HFFc6 (cell line): ENCODE measurements around the gene RASAL2. TPM values are rescaled to one million over a fixed set of nuclear protein-coding genes. Genes with fewer than 3 reads are reported as not detected.

Experiments used
- DNase-seq: peaks from one replicate; pipeline ENCODE4 v3.0.0-alpha.2; 2018
- H3K27ac Mint-ChIP-seq: 2 replicates; pipeline ENCODE4 v1.8.0; 2020; ENCODE audit warnings: mild to moderate bottlenecking, mixed read lengths
- H3K27me3 Mint-ChIP-seq: 2 replicates; pipeline ENCODE4 v1.8.0; 2021; ENCODE audit warnings: mild to moderate bottlenecking, moderate library complexity, mixed read lengths; ENCODE audit not compliant: insufficient read depth
- H3K36me3 Mint-ChIP-seq: 2 replicates; pipeline ENCODE4 v1.8.0; 2021; ENCODE audit warnings: low read depth, mixed read lengths
- H3K4me1 Mint-ChIP-seq: 2 replicates; pipeline ENCODE4 v1.8.0; 2020; ENCODE audit warnings: low read depth, mixed read lengths
- H3K4me3 Mint-ChIP-seq: 2 replicates; pipeline ENCODE4 v1.8.0; 2020; ENCODE audit warnings: mild to moderate bottlenecking, moderate library complexity, mixed read lengths
- H3K9me3 Mint-ChIP-seq: 2 replicates; pipeline ENCODE4 v1.8.0; 2020; ENCODE audit warnings: mild to moderate bottlenecking, mixed read lengths
- long read RNA-seq: library from polyadenylated mRNA; unstranded; transcript quantifications from one replicate; pipeline ENCODE4 v2.0.0, GENCODE V29; 2019
- total RNA-seq, 6 experiments: library from RNA; stranded (reverse); fragmentation: NEBNext Ultra II Directional; extraction: Animal tissue kit (Norgen Biotek cat#: 25700); gene quantifications; 2 replicates in 1 of 6; 3 replicates in 5 of 6; pipeline ENCODE4 v1.2.3, GENCODE V29; 2021
- TF ChIP-seq, protein P1 (sequence below): fragments of 200-600 bp; sonication (generic); IDR thresholded peaks from 2 replicates; pipeline ENCODE4 v1.5.0; 2021; ENCODE audit warnings: antibody characterized with exemption, mild to moderate bottlenecking

The RASAL2 gene
- total RNA-seq = 10 to 100 TPM; 21.2 to 30.7 (median 24.4) TPM
- long read RNA-seq, partial matches to known transcripts = 11 of 22 reads
- long read RNA-seq, other reads (novel, unspliced or antisense) = 11 of 22 reads

DNA sequence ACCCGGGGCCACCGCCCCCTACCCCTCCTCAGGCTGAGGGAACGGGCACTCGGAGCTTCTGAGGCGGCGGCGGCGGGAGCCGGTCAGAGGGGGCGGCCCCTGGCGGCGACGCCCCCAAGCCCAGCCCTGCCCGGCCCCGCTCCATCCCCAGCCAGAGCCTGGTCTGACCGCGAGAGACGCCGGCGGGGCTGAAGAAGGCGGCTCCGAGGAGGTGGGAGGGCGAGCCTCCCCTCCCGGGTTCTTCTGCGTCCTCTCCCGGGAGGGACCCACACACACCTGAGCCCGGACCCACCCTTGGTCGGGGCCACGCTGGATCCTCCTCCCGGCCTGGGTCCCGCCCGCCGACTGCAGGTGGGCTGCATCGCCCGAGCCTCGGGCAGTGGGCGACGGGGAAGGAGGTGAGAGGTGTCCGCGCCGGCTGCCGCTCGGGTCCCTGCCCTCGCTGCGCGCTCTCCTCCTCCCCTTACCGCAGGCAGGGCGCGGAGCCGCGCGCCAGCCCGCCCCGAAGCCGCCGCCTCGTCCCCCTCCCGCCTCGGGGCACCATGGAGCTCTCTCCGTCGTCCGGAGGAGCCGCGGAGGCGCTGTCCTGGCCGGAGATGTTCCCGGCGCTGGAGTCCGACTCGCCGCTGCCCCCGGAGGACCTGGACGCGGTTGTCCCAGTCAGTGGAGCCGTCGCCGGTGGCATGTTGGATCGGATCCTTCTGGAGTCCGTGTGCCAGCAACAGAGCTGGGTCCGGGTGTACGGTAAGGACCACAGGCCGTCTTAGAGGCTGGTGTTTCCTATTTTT is at the start of gene RASAL2:
RASAL2 (plus strand) TSS at position 154 of the 788 bp plus-strand sequence; CDS start at position 543, 389 bp downstream.
- DNase-seq = peak; percentile 67
- Mint-ChIP-seq H3K4me1 (peaks cover 60% of the 10 kb centered on the region), H3K4me3 (peak within 1 kb of the TSS; percentile 91), H3K36me3 (peaks cover 20% of the 10 kb centered on the region), H3K27me3 (no peaks in the 10 kb centered on the region), H3K27ac (peak within 1 kb of the TSS; percentile 83), H3K9me3 (no peaks in the 10 kb centered on the region)
- TF ChIP-seq, protein P1, sequence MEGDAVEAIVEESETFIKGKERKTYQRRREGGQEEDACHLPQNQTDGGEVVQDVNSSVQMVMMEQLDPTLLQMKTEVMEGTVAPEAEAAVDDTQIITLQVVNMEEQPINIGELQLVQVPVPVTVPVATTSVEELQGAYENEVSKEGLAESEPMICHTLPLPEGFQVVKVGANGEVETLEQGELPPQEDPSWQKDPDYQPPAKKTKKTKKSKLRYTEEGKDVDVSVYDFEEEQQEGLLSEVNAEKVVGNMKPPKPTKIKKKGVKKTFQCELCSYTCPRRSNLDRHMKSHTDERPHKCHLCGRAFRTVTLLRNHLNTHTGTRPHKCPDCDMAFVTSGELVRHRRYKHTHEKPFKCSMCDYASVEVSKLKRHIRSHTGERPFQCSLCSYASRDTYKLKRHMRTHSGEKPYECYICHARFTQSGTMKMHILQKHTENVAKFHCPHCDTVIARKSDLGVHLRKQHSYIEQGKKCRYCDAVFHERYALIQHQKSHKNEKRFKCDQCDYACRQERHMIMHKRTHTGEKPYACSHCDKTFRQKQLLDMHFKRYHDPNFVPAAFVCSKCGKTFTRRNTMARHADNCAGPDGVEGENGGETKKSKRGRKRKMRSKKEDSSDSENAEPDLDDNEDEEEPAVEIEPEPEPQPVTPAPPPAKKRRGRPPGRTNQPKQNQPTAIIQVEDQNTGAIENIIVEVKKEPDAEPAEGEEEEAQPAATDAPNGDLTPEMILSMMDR = peak; percentile 47

DNA sequence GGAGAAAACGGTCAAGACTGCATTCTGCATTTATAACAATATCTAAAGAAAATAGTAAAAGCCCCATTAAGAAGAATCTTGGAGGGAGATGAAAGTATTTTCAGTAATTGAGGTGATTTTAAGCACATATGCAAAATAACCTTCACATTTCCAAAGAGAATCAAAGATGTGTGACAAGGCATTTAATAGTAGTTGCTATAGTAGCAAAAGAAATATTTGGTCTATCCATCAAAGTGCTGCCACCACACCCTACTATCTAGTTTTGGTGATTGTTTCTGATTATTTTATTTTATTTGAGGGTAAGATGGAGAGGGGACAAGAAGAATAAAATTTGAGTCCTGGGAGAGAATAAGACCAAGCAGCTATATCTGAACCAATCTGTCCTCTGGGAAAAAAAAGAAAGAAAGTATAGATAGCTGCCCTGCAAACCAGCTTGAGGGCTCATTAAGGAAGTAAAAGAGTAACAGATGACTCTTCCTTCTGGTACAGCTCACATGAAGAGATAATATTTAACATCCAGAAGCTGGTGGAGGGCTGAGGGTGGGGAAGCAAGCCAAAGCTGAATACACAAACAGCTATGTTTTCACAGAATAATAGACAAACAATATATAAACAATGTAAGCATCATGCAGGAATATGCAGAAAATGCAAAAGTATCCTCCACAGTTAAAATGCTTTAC is 47.2 kb upstream of the RASAL2 start:
- no peaks in the 10 kb centered on the region; the same call in 1 of the 2 replicates for H3K27me3 Mint-ChIP-seq
- TF ChIP-seq, protein P1 = no peak
- H3K27ac Mint-ChIP-seq = peak overlapping the region; percentile 9; the same call in 1 of the 2 replicates
- no peak for DNase-seq
- no peaks in the 10 kb centered on the region for H3K36me3 Mint-ChIP-seq
- no peak overlapping the region for H3K4me3 Mint-ChIP-seq
- H3K4me1 Mint-ChIP-seq = peaks cover 46% of the 10 kb centered on the region
- H3K9me3 Mint-ChIP-seq = no peaks in the 10 kb centered on the region

DNA sequence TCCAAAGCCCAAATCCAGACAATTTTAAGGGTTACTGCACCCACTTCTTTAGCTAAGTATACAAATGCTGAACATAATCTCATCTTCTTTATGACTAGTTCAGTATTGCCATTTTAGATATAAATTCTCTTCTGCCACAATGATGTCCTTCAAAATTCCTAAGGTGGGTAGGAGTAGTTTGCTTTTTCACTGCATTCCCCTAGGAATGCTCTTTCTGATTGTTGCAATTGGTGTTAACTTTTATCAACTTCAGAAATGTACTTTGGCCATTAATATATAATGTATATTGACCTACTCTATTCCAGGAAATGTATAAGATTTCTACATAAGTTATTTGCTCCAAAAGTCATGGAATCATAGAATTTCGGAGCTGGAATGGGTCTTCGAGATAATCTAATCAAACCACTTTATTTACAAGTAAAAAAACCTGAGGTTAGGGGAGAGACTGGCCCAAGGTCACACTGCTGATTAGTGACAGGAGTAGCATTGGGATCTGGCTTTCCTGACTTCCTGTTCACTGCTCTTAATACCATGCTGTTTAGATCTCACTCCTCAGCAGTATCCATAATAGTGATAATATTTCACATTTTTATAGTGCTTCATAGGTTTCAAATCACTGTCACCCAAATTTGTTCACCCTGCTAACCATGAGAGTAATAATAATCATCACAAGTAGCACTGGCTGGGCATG is 46.4 kb upstream of the RASAL2 start:
- H3K27me3 Mint-ChIP-seq = no peaks in the 10 kb centered on the region
- DNase-seq = no peak
- no peaks in the 10 kb centered on the region for H3K9me3 Mint-ChIP-seq
- H3K36me3 Mint-ChIP-seq = no peaks in the 10 kb centered on the region
- no peak overlapping the region for H3K4me3 Mint-ChIP-seq
- no peak overlapping the region; the same call in 1 of the 2 replicates for H3K27ac Mint-ChIP-seq
- TF ChIP-seq, protein P1 = no peak
- H3K4me1 Mint-ChIP-seq = peaks cover 54% of the 10 kb centered on the region

DNA sequence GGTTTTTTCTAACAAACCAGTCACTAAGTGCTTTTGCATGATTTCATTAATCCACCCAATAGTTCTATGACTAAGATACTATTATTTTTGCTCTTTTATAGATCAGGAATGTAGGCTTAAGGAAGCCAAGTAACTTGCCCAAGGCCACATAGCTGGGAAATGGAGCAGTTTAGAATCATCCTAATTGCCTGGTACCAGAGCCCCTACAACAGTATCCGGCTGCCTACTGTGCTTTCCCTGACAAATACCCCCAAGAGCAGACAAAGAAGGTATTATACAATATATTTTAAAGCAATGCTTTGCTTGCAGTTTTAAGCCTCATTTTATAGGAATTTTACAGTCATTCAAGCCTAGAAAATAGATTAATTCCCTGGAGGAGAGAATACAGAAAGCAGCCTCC is 45.5 kb upstream of the RASAL2 start:
- peak; percentile 71 for DNase-seq
- no peaks in the 10 kb centered on the region for H3K27me3 Mint-ChIP-seq
- H3K36me3 Mint-ChIP-seq = no peaks in the 10 kb centered on the region
- TF ChIP-seq, protein P1 = no peak
- H3K27ac Mint-ChIP-seq = peak overlapping the region; percentile 63; the same call in 1 of the 2 replicates
- peaks cover 63% of the 10 kb centered on the region for H3K4me1 Mint-ChIP-seq
- H3K9me3 Mint-ChIP-seq = no peaks in the 10 kb centered on the region
- H3K4me3 Mint-ChIP-seq = no peak overlapping the region

DNA sequence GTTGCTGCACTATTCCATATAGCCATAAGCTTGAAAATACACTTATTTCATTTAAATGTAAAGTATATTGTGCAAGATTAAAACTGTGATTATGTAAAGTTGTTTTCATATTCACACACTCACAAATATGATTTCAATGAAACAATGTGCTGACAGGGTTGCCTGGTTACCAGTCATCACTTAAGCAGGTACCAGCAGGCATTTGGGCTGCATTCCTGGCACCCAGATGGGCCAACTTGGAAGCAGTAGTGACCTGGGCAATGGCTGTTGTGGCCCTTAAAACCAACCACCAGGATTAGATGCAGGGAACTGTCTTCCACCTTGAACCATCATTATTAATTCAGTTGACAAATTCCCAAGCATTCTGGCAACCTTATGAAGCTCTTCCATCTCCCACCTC is 45.0 kb upstream of the RASAL2 start:
- Mint-ChIP-seq H3K4me3 (no peak overlapping the region), H3K4me1 (peaks cover 65% of the 10 kb centered on the region), H3K36me3 (no peaks in the 10 kb centered on the region), H3K9me3 (no peaks in the 10 kb centered on the region), H3K27me3 (no peaks in the 10 kb centered on the region), H3K27ac (peak overlapping the region; percentile 63; the same call in 1 of the 2 replicates)
- TF ChIP-seq, protein P1 = no peak
- DNase-seq = no peak
